Measurements from ENCODE around the gene RLF.

The RLF gene

DNA sequence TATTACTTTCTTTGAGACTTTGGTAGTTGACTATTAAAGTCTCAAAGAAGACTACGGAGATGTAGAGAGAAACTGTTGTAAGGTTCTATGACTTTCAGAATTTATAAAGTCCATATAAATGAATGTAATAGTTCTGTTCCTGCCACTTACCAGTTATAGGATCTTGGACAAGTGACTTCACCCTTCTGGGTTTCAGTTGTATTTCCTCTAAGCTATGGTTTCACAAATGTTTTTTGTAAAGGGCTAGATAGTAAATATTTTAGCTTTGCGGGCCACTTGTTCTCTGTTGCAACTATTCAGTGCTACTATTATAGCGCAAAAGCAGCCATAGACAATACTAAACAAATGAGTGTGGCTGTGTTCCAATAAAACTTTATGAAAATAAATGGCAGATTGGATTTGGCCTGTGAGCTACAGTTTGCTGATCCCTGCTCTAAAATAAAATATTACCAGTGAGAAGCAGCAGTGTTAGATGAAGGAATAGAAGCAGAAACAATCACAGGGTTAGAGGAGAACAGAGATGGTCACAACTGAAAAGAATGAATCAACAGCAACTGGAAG lies 111.5 kb downstream of the RLF start:
- Histone ChIP-seq H3K9ac (ENCODE audit: low read length) (no peak overlapping the region), H3K79me2 (ENCODE audit: low read length) (no peaks in the 10 kb centered on the region), H3K9me2 (replicated peaks; ENCODE audit: insufficient read depth, low read length) (no peaks in the 10 kb centered on the region), H3K4me3 (ENCODE audit: low read length) (no peak overlapping the region), H3K9me3 (replicated peaks; ENCODE audit: insufficient read depth, low read length) (no peaks in the 10 kb centered on the region), H2AFZ (ENCODE audit: low read length) (no peak overlapping the region), H3K4me2 (ENCODE audit: low read depth, low read length) (no peak overlapping the region), H3K4me1 (ENCODE audit: low read length) (peaks cover 9% of the 10 kb centered on the region), H4K20me1 (ENCODE audit: insufficient read depth, low read length) (no peaks in the 10 kb centered on the region), H3K27ac (ENCODE audit: low read length) (no peak overlapping the region), H3K27me3 (replicated peaks; ENCODE audit: insufficient read depth, low read length) (no peaks in the 10 kb centered on the region), H3F3A (ENCODE audit: insufficient read depth, low read length) (no peaks in the 10 kb centered on the region), H3K36me3 (replicated peaks; ENCODE audit: insufficient read depth, low read length) (no peaks in the 10 kb centered on the region; the same call in 1 of the 2 replicates)
- no peak for TF ChIP-seq CTCF (IDR thresholded peaks at IDR 0.05; ENCODE audit: low read length)
- no peak for TF ChIP-seq EZH2phosphoT487 (IDR thresholded peaks at IDR 0.05; ENCODE audit: low read length)
- TF ChIP-seq EZH2 (optimal IDR thresholded peaks at IDR 0.05; ENCODE audit: low read depth, low read length), result no peak
- no peak for DNase-seq

GRCh38 chr1:40273547-40274166 lies 112.5 kb downstream of the RLF start:
- TF ChIP-seq EZH2phosphoT487 (IDR thresholded peaks at IDR 0.05; ENCODE audit: low read length), result no peak
- no peak for TF ChIP-seq CTCF (IDR thresholded peaks at IDR 0.05; ENCODE audit: low read length)
- no peak for TF ChIP-seq EZH2 (optimal IDR thresholded peaks at IDR 0.05; ENCODE audit: low read depth, low read length)
- DNase-seq, result no peak
- Histone ChIP-seq H2AFZ (ENCODE audit: low read length) (no peak overlapping the region), H3K4me2 (ENCODE audit: low read depth, low read length) (no peak overlapping the region), H3K9ac (ENCODE audit: low read length) (no peak overlapping the region), H3K79me2 (ENCODE audit: low read length) (no peaks in the 10 kb centered on the region), H3K27ac (ENCODE audit: low read length) (no peak overlapping the region), H3K36me3 (replicated peaks; ENCODE audit: insufficient read depth, low read length) (no peaks in the 10 kb centered on the region; the same call in 1 of the 2 replicates), H3K4me1 (ENCODE audit: low read length) (peaks cover 9% of the 10 kb centered on the region), H3K9me2 (replicated peaks; ENCODE audit: insufficient read depth, low read length) (no peaks in the 10 kb centered on the region), H3K27me3 (replicated peaks; ENCODE audit: insufficient read depth, low read length) (no peaks in the 10 kb centered on the region), H3F3A (ENCODE audit: insufficient read depth, low read length) (no peaks in the 10 kb centered on the region), H4K20me1 (ENCODE audit: insufficient read depth, low read length) (no peaks in the 10 kb centered on the region), H3K9me3 (replicated peaks; ENCODE audit: insufficient read depth, low read length) (no peaks in the 10 kb centered on the region), H3K4me3 (ENCODE audit: low read length) (no peak overlapping the region)

- H3K27me3 ChIP-seq (replicated peaks; ENCODE audit: insufficient read depth, low read length), result no peaks in the 10 kb centered on the region
- no peaks in the 10 kb centered on the region; the same call in 1 of the 2 replicates for H3K36me3 ChIP-seq (replicated peaks; ENCODE audit: insufficient read depth, low read length)
- H3K79me2 ChIP-seq (ENCODE audit: low read length), result no peaks in the 10 kb centered on the region
- no peak overlapping the region for H3K27ac ChIP-seq (ENCODE audit: low read length)
- H2AFZ ChIP-seq (ENCODE audit: low read length), result no peak overlapping the region
- peaks cover 9% of the 10 kb centered on the region for H3K4me1 ChIP-seq (ENCODE audit: low read length)
- H4K20me1 ChIP-seq (ENCODE audit: insufficient read depth, low read length), result no peaks in the 10 kb centered on the region
- no peak overlapping the region for H3K4me3 ChIP-seq (ENCODE audit: low read length)
- no peaks in the 10 kb centered on the region for H3F3A ChIP-seq (ENCODE audit: insufficient read depth, low read length)
- TF ChIP-seq CTCF (IDR thresholded peaks at IDR 0.05; ENCODE audit: low read length) (no peak), EZH2phosphoT487 (IDR thresholded peaks at IDR 0.05; ENCODE audit: low read length) (no peak), EZH2 (optimal IDR thresholded peaks at IDR 0.05; ENCODE audit: low read depth, low read length) (no peak)
- H3K4me2 ChIP-seq (ENCODE audit: low read depth, low read length), result no peak overlapping the region
- no peak for DNase-seq
- no peaks in the 10 kb centered on the region for H3K9me3 ChIP-seq (replicated peaks; ENCODE audit: insufficient read depth, low read length)
- no peak overlapping the region for H3K9ac ChIP-seq (ENCODE audit: low read length)
- no peaks in the 10 kb centered on the region for H3K9me2 ChIP-seq (replicated peaks; ENCODE audit: insufficient read depth, low read length)
These were observed 113.1 kb downstream of the RLF start for GRCh38 chr1:40274331-40274730.

Measured in MM.1S (cell line).